A549 (cell line): ENCODE data around the gene SEC63. TPM values are rescaled to one million over a fixed set of nuclear protein-coding genes. Genes with fewer than 3 reads are reported as not detected.

ENCODE experiments used
- ATAC-seq, 2 experiments: fragments of 200-7000 bp in 1 of 2; fragments of >200 bp in 1 of 2; cut with Nextera tagmentation in 1 of 2; cut with Tn5 transposase in 1 of 2; 3 replicates each; pipeline versions ENCODE4 v1.8.0 to v1.9.1; 2018 to 2020; ENCODE audit warnings: mild to moderate bottlenecking in 1 of 2, moderate library complexity in 1 of 2
- CTCF ChIA-PET: fragments of 300-600 bp; sonication (Branson Sonifier 250); formaldehyde crosslinking; extraction: SDS; loops from one replicate; lab custom pipeline; 2021; ENCODE audit warnings: antibody characterized with exemption, inconsistent platforms; lab: Yijun Ruan, JAX
- POLR2A ChIA-PET: fragments of 350-600 bp; formaldehyde crosslinking; extraction: SDS; loops from one replicate; lab custom pipeline; 2021; ENCODE audit warnings: antibody characterized with exemption, inconsistent platforms; lab: Yijun Ruan, JAX
- DNase-seq, 2 experiments: peaks; one replicate each; pipeline versions ENCODE4 v3.0.0 to v3.0.0-alpha.2; 2011 to 2016; ENCODE audit warnings: low read depth in 1 of 2, low spot score in 1 of 2
- FAIRE-seq: peaks from 2 replicates; lab custom pipeline; 2011; peaks lifted over from hg19 to GRCh38; lab: Jason Lieb, UNC
- H3K27ac ChIP-seq, 2 experiments: fragments of >200 bp; sonication (Bioruptor Twin); formaldehyde crosslinking; 3 replicates each; pipeline ENCODE4 v1.5.1; 2016 to 2017
- H3K4me1 ChIP-seq: fragments of >200 bp; sonication (Bioruptor Twin); formaldehyde crosslinking; 3 replicates; pipeline ENCODE4 v1.6.1; 2016
- H3K4me2 ChIP-seq: fragments of >200 bp; sonication (Bioruptor Twin); formaldehyde crosslinking; 3 replicates; pipeline ENCODE4 v1.6.1; 2016
- H3K4me3 ChIP-seq: fragments of >200 bp; sonication (Bioruptor Twin); formaldehyde crosslinking; 3 replicates; pipeline ENCODE4 v1.5.1; 2016
- H3K9me3 ChIP-seq: fragments of >200 bp; sonication (Bioruptor Twin); formaldehyde crosslinking; 3 replicates; pipeline ENCODE4 v1.6.1; 2016
- BHLHE40 ChIP-seq: IDR thresholded peaks from 2 replicates; pipeline ENCODE4 v1.6.1; 2012; ENCODE audit warnings: low read depth, low read length, inconsistent platforms
- EHF ChIP-seq: fragments of 250-450 bp; sonication (Bioruptor Pico); IDR thresholded peaks from 2 replicates; pipeline ENCODE4 v1.5.0; 2020; ENCODE audit warnings: mild to moderate bottlenecking
- FOXS1 ChIP-seq: fragments of 250-450 bp; sonication (Bioruptor Pico); IDR thresholded peaks from 2 replicates; pipeline ENCODE4 v1.5.0; 2020; ENCODE audit warnings: mild to moderate bottlenecking, moderate library complexity
- HDAC2 ChIP-seq: fragments of 200-600 bp; sonication (generic); IDR thresholded peaks from 2 replicates; pipeline ENCODE4 v1.6.1; 2016
- HES2 ChIP-seq: fragments of >200 bp; sonication (Bioruptor Twin); formaldehyde crosslinking; IDR thresholded peaks from 2 replicates; pipeline ENCODE4 v1.6.1; 2016
- HEYL ChIP-seq: fragments of 250-450 bp; sonication (Bioruptor Pico); IDR thresholded peaks from 2 replicates; pipeline ENCODE4 v1.8.0; 2021; ENCODE audit warnings: mild to moderate bottlenecking, moderate library complexity
- HMGXB4 ChIP-seq: fragments of 250-450 bp; sonication (Bioruptor Pico); IDR thresholded peaks from 2 replicates; pipeline ENCODE4 v1.5.0; 2021; ENCODE audit warnings: mild to moderate bottlenecking, moderate library complexity, borderline replicate concordance
- HOXA7 ChIP-seq: fragments of 250-450 bp; sonication (Bioruptor Pico); IDR thresholded peaks from 2 replicates; pipeline ENCODE4 v1.5.0; 2020; ENCODE audit warnings: mild to moderate bottlenecking, moderate library complexity
- HOXB13 ChIP-seq: fragments of 250-450 bp; sonication (Bioruptor Pico); IDR thresholded peaks from 2 replicates; pipeline ENCODE4 v1.5.0; 2020; ENCODE audit warnings: low read depth, mild to moderate bottlenecking, moderate library complexity
- HOXB5 ChIP-seq: fragments of 250-450 bp; sonication (Bioruptor Pico); IDR thresholded peaks from 2 replicates; pipeline ENCODE4 v1.5.0; 2020; ENCODE audit warnings: mild to moderate bottlenecking, moderate library complexity
- MAFK ChIP-seq: fragments of 450-650 bp; IDR thresholded peaks from 2 replicates; pipeline ENCODE4 v1.6.1; 2014; ENCODE audit not compliant: partially characterized antibody
- MYC ChIP-seq: IDR thresholded peaks from 2 replicates; pipeline ENCODE4 v1.6.1; 2012; ENCODE audit warnings: mild to moderate bottlenecking, inconsistent platforms, low read length, improper control_type of control experiment, borderline replicate concordance
- REST ChIP-seq: fragments of 200-600 bp; sonication (generic); IDR thresholded peaks from 2 replicates; pipeline ENCODE4 v1.6.1; 2016; ENCODE audit warnings: antibody characterized with exemption, mild to moderate bottlenecking, moderate library complexity
- RFX5 ChIP-seq: fragments of 450-650 bp; IDR thresholded peaks from 2 replicates; pipeline ENCODE4 v1.7.1; 2014; ENCODE audit warnings: antibody characterized with exemption, mild to moderate bottlenecking, moderate library complexity
- TFCP2L1 ChIP-seq: fragments of 250-450 bp; sonication (Bioruptor Pico); IDR thresholded peaks from 2 replicates; pipeline ENCODE4 v1.5.0; 2021; ENCODE audit warnings: mild to moderate bottlenecking
- TP53 ChIP-seq: fragments of 250-450 bp; sonication (Bioruptor Pico); IDR thresholded peaks from 2 replicates; pipeline ENCODE4 v1.5.0; 2021; ENCODE audit warnings: mild to moderate bottlenecking, moderate library complexity
- USF2 ChIP-seq: fragments of 450-650 bp; IDR thresholded peaks from 2 replicates; pipeline ENCODE4 v1.6.1; 2014; ENCODE audit warnings: antibody characterized with exemption
- ZFP36 ChIP-seq: fragments of 450-650 bp; IDR thresholded peaks from 2 replicates; pipeline ENCODE4 v1.6.1; 2014; ENCODE audit warnings: borderline replicate concordance; ENCODE audit not compliant: partially characterized antibody
- WGBS: methylation state at CpG from one replicate; pipeline ENCODE4 v1.1.6; 2017; ENCODE audit errors: missing lambda C conversion rate; 5-methylcytosine and 5-hydroxymethylcytosine counted together
- polyA plus RNA-seq, 4 experiments: library from polyadenylated mRNA; depleted of rRNA in 3 of 4; stranded (reverse); fragments of >200 nt; fragmentation: RNase III in 1 of 4; extraction: RNeasy Plus Mini Kit Qiagen cat#74134 plus additional on column Dnase treatment in 1 of 4; gene quantifications; 2 replicates in 3 of 4; 3 replicates in 1 of 4; pipeline ENCODE4 v1.2.3, GENCODE V29; 2011 to 2017
- TF ChIP-seq, protein P1 (sequence below): fragments of >200 bp; sonication (Bioruptor Twin); formaldehyde crosslinking; IDR thresholded peaks from 3 replicates; pipeline ENCODE4 v1.6.1; 2016
- TF ChIP-seq, protein P2 (sequence below): fragments of >200 bp; sonication (Bioruptor Twin); formaldehyde crosslinking; IDR thresholded peaks from 3 replicates; pipeline ENCODE4 v1.5.1; 2016
- TF ChIP-seq, protein P3 (sequence below): fragments of 250-450 bp; sonication (Bioruptor Pico); IDR thresholded peaks from 2 replicates; pipeline ENCODE4 v1.5.0; 2020; ENCODE audit warnings: low read depth, mild to moderate bottlenecking, moderate library complexity

The SEC63 gene
- polyA plus RNA-seq, 2 of the 4 experiments (the other 2 are of a cell fraction): 23.0 to 69.3 TPM

DNA sequence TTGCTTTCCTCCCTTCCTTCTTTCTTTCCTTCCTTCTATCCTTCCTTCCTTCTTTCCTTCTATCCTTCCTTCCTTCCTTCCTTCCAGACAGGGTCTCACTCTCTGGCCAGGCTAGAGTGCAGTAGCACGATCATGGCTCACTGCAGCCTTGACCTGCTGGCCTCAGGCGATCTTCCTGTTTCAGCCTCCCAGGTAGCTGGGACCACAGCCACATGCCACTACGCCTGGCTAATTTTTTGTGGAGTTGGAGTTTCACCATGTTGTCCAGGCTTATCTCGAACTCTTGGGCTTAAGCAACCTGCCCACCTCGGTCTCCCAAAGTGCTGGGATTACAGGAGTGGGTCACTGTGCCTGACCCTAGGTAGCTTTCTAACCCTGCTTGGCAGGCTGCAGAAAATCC is 12.2 kb upstream of the SEC63 start (continued):
- TF ChIP-seq, protein P1, sequence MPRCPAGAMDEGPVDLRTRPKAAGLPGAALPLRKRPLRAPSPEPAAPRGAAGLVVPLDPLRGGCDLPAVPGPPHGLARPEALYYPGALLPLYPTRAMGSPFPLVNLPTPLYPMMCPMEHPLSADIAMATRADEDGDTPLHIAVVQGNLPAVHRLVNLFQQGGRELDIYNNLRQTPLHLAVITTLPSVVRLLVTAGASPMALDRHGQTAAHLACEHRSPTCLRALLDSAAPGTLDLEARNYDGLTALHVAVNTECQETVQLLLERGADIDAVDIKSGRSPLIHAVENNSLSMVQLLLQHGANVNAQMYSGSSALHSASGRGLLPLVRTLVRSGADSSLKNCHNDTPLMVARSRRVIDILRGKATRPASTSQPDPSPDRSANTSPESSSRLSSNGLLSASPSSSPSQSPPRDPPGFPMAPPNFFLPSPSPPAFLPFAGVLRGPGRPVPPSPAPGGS: no peak
- TF ChIP-seq HEYL (CRISPR knock-in tag) (no peak), HOXB5 (CRISPR knock-in tag) (no peak), FOXS1 (CRISPR knock-in tag) (no peak)
- TF ChIP-seq, protein P2, sequence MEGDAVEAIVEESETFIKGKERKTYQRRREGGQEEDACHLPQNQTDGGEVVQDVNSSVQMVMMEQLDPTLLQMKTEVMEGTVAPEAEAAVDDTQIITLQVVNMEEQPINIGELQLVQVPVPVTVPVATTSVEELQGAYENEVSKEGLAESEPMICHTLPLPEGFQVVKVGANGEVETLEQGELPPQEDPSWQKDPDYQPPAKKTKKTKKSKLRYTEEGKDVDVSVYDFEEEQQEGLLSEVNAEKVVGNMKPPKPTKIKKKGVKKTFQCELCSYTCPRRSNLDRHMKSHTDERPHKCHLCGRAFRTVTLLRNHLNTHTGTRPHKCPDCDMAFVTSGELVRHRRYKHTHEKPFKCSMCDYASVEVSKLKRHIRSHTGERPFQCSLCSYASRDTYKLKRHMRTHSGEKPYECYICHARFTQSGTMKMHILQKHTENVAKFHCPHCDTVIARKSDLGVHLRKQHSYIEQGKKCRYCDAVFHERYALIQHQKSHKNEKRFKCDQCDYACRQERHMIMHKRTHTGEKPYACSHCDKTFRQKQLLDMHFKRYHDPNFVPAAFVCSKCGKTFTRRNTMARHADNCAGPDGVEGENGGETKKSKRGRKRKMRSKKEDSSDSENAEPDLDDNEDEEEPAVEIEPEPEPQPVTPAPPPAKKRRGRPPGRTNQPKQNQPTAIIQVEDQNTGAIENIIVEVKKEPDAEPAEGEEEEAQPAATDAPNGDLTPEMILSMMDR: no peak

- ChIA-PET CTCF (no interaction called here), POLR2A (no interaction called here)
- ATAC-seq: no peak
- TF ChIP-seq, protein P3, sequence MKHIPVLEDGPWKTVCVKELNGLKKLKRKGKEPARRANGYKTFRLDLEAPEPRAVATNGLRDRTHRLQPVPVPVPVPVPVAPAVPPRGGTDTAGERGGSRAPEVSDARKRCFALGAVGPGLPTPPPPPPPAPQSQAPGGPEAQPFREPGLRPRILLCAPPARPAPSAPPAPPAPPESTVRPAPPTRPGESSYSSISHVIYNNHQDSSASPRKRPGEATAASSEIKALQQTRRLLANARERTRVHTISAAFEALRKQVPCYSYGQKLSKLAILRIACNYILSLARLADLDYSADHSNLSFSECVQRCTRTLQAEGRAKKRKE (CRISPR knock-in tag): no peak
- TF ChIP-seq HOXA7: no peak
- no peak for TF ChIP-seq TP53 (CRISPR knock-in tag)
- no peak for TF ChIP-seq ZFP36
- TF ChIP-seq HOXB13 (CRISPR knock-in tag): no peak
- no peak for TF ChIP-seq HDAC2
- no peak for TF ChIP-seq EHF (CRISPR knock-in tag)
- TF ChIP-seq MAFK: no peak
- no peak for TF ChIP-seq BHLHE40
- no peak for TF ChIP-seq MYC
- no peak for TF ChIP-seq RFX5
- no peak for TF ChIP-seq HMGXB4 (CRISPR knock-in tag)
- no peak for TF ChIP-seq TFCP2L1 (CRISPR knock-in tag)
- no peak for TF ChIP-seq REST
- no peak for TF ChIP-seq USF2
- TF ChIP-seq HES2: no peak
- no peak overlapping the region for H3K27ac ChIP-seq
- no peak overlapping the region for H3K4me2 ChIP-seq
- no peaks in the 10 kb centered on the region for H3K9me3 ChIP-seq
- 73% methylated on average over 5 of the region's 5 CpGs for WGBS
- H3K4me1 ChIP-seq: no peaks in the 10 kb centered on the region
- DNase-seq: no peak
- FAIRE-seq: no peak
- no peak overlapping the region for H3K4me3 ChIP-seq
Measured at GRCh38 chr6:107968081-107968480, 10.1 kb upstream of the SEC63 start.
